ENCODE data around the gene COQ2.

The COQ2 gene

GRCh38 chr4:83223781-83224180 lies 60.8 kb downstream of the COQ2 start:
- DNase-seq = no peak
- intact Hi-C loops (cut with DNase I) = no loop called here

GRCh38 chr4:83221897-83222441 lies 62.6 kb downstream of the COQ2 start:
- no peak for DNase-seq
- intact Hi-C loops (cut with DNase I) = no loop called here

GRCh38 chr4:83219344-83220331 lies 65.0 kb downstream of the COQ2 start:
- peak in 5 of 10 donors; percentile 8 to 68 (median 17) for DNase-seq
- intact Hi-C loops (cut with DNase I) = no loop called here

GRCh38 chr4:83217721-83218522 lies 66.7 kb downstream of the COQ2 start:
- intact Hi-C loops (cut with DNase I) = no loop called here
- DNase-seq = no peak

- no peak for DNase-seq
- intact Hi-C loops (cut with DNase I) = no loop called here
These were observed 67.5 kb downstream of the COQ2 start for GRCh38 chr4:83216959-83217683.

GRCh38 chr4:83214079-83214478 lies 70.5 kb downstream of the COQ2 start:
- no peak for DNase-seq
- intact Hi-C loops (cut with DNase I) = no loop called here
